SK-N-MC (cell line): Measurements from ENCODE around the gene PBX3.

Experiments
- DNase-seq: peaks from one replicate; pipeline ENCODE4 v3.0.0-alpha.2; 2011; ENCODE audit warnings: low read depth, low spot score
- H3K27ac ChIP-seq: fragments of 200-600 bp; sonication (generic); 2 replicates; pipeline ENCODE4 v1.5.1; 2016; ENCODE audit warnings: mixed run types
- H3K36me3 ChIP-seq: fragments of 200-600 bp; sonication (generic); 2 replicates; pipeline ENCODE4 v1.6.1; 2017; ENCODE audit warnings: antibody characterized with exemption, low read length, mixed read lengths; ENCODE audit not compliant: insufficient read depth
- H3K4me3 ChIP-seq: fragments of 200-600 bp; sonication (generic); 2 replicates; pipeline ENCODE4 v1.5.1; 2016
- H3K9ac ChIP-seq: fragments of 200-600 bp; sonication (generic); 2 replicates; pipeline ENCODE4 v1.8.0; 2017; ENCODE audit warnings: mixed run types, mixed read lengths; ENCODE audit not compliant: insufficient read length
- H3K9me3 ChIP-seq: fragments of 200-600 bp; sonication (generic); 2 replicates; pipeline ENCODE4 v1.6.1; 2017; ENCODE audit warnings: low read depth, mild to moderate bottlenecking, antibody characterized with exemption, low read length, moderate library complexity, mixed read lengths
- EZH2 ChIP-seq: fragments of 200-600 bp; sonication (generic); IDR thresholded peaks from one replicate; pipeline ENCODE4 v1.6.1; 2017; ENCODE audit warnings: antibody characterized with exemption
- FOXP2 ChIP-seq: optimal IDR thresholded peaks from 2 replicates; pipeline ENCODE3; 2011; ENCODE audit warnings: mild to moderate bottlenecking, moderate library complexity; ENCODE audit not compliant: insufficient read depth; ENCODE audit errors: extremely low read length, control extremely low read depth
- POLR2AphosphoS5 ChIP-seq: IDR thresholded peaks from 2 replicates; pipeline ENCODE4 v1.6.1; 2012; ENCODE audit warnings: mild to moderate bottlenecking, low read depth, low read length, borderline replicate concordance

Gene PBX3

DNA sequence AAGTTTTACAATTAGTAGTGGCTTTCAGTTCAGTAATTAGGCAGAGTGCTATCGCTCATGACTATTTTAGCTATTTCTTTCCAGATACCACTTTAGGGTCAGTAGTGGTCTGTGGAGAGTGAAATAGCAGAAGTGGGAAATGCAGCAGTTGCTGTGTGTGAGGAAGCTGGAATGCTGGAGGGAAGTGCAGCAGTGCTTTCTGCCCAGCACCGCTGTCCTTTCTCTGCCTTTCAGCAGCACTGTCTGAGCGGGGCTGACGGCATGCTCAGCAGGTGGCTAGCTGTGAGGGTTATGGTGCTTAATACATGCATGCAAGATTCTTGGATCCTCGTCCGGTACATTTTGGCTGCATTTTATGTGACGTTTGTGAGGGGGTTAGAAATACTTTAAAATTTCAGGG lies 213.9 kb downstream of the PBX3 start:
- Histone ChIP-seq H3K27ac (no peak overlapping the region), H3K9ac (no peak overlapping the region), H3K9me3 (no peaks in the 10 kb centered on the region), H3K36me3 (no peaks in the 10 kb centered on the region), H3K4me3 (no peak overlapping the region)
- DNase-seq, result no peak
- TF ChIP-seq EZH2 (no peak), POLR2AphosphoS5 (no peak), FOXP2 (no peak)

DNA sequence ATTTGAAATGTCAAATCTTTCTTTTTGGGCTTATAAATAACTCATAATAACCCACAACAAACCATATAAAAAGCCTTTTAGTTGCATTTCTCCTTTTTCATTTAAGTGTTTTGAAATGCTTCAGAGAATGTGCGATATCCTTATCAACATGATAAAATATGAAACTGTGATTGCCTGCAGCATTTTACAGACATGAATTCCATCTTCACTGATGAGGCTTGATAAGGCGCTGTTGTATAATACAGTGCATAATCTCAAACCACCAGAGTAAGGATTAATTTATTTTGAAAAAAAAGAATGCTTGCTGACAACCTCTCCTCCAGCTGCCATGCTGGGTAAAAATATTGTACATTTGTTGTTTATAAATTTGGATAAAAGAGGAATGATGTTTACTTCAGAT lies 216.8 kb downstream of the PBX3 start:
- no peak overlapping the region for H3K4me3 ChIP-seq
- DNase-seq, result no peak
- no peak overlapping the region for H3K9ac ChIP-seq
- no peak overlapping the region for H3K27ac ChIP-seq
- TF ChIP-seq EZH2 (no peak), POLR2AphosphoS5 (no peak), FOXP2 (no peak)
- no peaks in the 10 kb centered on the region for H3K9me3 ChIP-seq
- H3K36me3 ChIP-seq, result no peaks in the 10 kb centered on the region

DNA sequence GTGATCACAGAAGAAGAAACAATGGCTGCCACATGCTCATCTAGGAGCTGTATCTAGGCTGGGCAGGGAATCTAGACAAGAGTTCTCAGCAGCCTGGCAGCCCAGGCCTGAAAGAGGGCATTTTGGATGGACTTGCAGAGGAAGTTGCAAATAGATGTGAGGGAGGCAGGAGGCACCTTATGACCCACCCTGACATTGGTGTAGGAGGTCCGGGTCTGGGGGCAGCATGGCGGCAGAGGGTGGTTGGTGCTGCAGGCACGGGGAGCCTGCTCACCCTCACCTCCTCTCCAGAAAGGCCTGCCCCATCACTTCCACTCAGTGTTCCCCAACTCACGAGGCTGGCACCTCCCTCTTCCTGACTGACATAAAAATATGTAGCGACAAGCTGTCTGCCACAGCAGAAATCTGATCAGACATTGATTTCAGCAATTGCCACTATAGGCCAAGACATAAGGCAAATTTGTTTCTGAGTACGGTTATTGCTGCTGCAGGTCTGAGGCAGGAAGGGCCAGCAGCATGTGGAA lies 217.6 kb downstream of the PBX3 start:
- H3K27ac ChIP-seq, result no peak overlapping the region
- DNase-seq, result no peak
- no peak overlapping the region for H3K9ac ChIP-seq
- no peak overlapping the region for H3K4me3 ChIP-seq
- H3K9me3 ChIP-seq, result no peaks in the 10 kb centered on the region
- TF ChIP-seq EZH2 (no peak), POLR2AphosphoS5 (no peak), FOXP2 (no peak)
- H3K36me3 ChIP-seq, result no peaks in the 10 kb centered on the region

DNA sequence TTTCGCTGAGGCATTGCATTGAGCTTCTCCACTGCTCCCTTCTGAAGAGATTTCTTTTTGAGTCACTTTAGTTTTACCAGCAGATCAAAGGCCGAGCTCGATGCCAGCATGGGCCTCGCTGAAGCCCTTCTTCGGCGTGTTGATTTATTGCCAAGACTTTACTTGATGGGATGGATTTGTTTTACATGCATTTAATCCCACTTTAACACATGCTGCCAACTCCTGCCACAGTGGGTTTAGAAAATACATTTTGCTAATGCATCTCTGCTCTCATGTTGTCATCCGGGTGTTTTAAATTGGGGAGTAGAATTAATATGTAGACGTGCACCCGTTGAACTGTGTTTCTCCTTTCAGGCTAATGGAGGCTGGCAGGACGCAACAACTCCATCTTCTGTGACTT lies 218.3 kb downstream of the PBX3 start:
- Histone ChIP-seq H3K36me3 (no peaks in the 10 kb centered on the region), H3K9me3 (no peaks in the 10 kb centered on the region), H3K4me3 (no peak overlapping the region), H3K27ac (no peak overlapping the region), H3K9ac (no peak overlapping the region)
- no peak for DNase-seq
- TF ChIP-seq FOXP2, result no peak
- no peak for TF ChIP-seq EZH2
- no peak for TF ChIP-seq POLR2AphosphoS5

DNA sequence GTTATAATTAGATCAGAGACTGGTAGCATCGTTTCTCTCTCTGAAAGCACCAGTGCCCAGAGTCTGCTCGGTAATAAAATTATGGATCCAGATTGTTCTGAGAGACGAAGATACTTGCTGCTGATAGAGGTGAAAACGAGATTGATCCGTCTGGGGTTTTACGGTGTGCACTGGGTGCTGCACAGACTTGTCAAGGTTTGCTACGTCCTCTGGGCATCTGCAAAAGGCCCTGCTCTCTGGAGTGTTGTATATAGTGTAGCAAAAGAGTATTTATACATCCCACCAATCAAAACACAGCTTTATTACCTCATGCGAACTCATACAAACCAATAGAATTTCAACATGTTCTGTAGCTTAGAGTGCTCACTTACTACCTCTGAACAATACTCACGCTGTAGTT lies 219.3 kb downstream of the PBX3 start:
- H3K27ac ChIP-seq, result no peak overlapping the region
- no peak overlapping the region for H3K9ac ChIP-seq

DNA sequence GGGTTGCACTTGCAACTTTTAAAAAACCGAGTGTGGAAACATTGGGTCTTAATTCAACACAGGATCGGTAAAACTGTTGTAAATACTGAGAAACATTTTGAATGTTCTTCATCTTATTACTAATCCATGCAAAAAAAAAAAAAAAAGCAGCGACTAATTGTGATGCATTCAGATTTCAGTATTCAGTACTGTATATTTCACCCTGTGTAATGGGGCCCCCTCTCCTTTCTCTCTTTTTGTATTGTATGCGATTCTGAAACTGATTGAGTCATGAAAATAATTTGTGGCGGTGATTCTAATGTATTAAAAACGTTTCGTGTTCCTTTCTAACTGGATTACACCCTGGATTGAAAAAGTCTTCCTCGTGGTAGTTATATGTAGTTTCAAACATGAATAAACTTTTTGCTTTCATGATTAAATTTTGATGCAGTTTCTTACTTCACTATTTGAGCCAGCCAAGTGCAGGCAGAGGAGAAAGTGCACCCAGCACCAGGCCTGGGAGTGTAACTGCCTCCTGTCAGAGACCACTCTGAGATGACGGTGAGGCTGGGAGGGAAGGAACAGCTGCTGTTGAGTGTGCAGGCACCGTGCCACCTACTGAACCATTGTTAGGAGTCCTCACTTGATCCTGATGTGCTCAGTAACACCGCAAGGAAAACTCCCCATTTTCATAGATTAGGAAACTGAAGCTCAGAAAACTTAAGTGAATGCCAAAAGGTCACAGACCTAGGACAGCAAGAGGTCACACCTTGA lies 220.0 kb downstream of the PBX3 start:
- TF ChIP-seq POLR2AphosphoS5, result no peak
- no peak for TF ChIP-seq EZH2
- TF ChIP-seq FOXP2, result no peak

More for the DNA sequence above, 219.3 kb downstream of the PBX3 start:
- Histone ChIP-seq H3K4me3 (no peak overlapping the region), H3K36me3 (no peaks in the 10 kb centered on the region), H3K9me3 (no peaks in the 10 kb centered on the region)
- DNase-seq, result no peak
- TF ChIP-seq EZH2 (no peak), FOXP2 (no peak)

DNA sequence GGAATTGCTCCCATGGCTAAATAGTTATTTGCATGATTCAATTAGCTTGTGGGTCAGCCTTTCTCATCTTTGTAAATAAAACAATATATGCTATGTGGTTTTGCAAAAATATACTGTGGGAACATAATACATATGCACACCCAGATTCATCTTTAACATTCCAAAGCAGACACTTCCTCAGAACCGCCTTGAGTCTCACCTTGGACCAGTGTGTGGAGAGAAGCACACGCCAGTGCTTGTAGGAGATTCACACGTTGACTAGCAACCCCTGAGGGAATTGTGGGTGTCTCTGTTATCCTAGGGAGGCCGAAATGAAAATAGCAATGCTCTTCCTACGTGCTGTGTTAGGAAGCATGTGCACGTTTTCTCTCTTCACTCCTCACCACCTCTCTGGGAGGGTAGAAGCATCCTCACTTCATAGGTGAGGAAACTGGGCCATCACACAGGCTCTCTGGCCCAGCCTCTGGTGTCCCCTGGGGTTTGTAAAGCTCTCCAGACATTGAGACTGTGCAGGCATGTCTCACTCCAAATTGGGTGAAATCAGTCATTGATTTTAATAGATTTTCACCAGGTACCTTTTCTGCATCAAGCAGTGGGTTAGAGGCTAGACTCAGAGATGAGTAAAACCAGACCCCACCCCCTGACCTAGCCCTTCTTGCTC lies 221.7 kb downstream of the PBX3 start:
- Histone ChIP-seq H3K27ac (no peak overlapping the region), H3K4me3 (no peak overlapping the region), H3K9ac (no peak overlapping the region), H3K9me3 (no peaks in the 10 kb centered on the region), H3K36me3 (no peaks in the 10 kb centered on the region)
- no peak for DNase-seq
- TF ChIP-seq EZH2 (no peak), FOXP2 (no peak), POLR2AphosphoS5 (no peak)

More for the DNA sequence above, 220.0 kb downstream of the PBX3 start:
- DNase-seq, result no peak
- no peak overlapping the region for H3K4me3 ChIP-seq
- H3K9ac ChIP-seq, result no peak overlapping the region
- no peaks in the 10 kb centered on the region for H3K9me3 ChIP-seq
- H3K27ac ChIP-seq, result no peak overlapping the region
- no peaks in the 10 kb centered on the region for H3K36me3 ChIP-seq

DNA sequence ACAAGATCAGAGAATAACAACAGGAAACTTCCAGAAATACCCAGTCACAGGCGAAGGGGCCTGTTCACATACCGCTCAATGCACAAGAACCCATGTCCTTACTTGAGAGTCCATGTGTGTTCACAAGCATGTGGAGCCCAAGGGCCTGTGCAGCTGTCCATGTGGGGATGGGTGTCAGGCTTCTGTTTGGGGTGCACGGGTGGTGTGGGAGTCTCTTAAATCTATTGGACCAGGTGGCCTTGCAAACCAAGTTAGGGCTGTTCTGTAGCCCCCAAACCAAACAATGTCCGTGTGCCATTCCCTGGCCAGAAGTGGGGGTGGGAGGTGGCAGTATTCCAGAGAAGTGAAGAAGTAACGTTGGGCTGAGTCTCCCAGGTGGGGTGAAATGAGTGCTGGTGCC lies 222.3 kb downstream of the PBX3 start:
- Histone ChIP-seq H3K4me3 (no peak overlapping the region), H3K9ac (no peak overlapping the region), H3K36me3 (no peaks in the 10 kb centered on the region), H3K9me3 (no peaks in the 10 kb centered on the region), H3K27ac (no peak overlapping the region)
- DNase-seq, result no peak
- TF ChIP-seq POLR2AphosphoS5 (no peak), FOXP2 (no peak), EZH2 (no peak)
